Body of pancreas (tissue), 4 donors: ENCODE measurements around the gene ALPI. TPM values are rescaled to one million over a fixed set of nuclear protein-coding genes. Genes with fewer than 3 reads are reported as not detected.

Experiments used
- ATAC-seq: fragments of 150-250 bp; one replicate; pipeline ENCODE4 v1.9.1; 2016
- DNase-seq, 4 donors: peaks; one replicate each; pipeline ENCODE4 v3.0.0-alpha.2; 2019
- H3K27ac ChIP-seq, 4 donors: fragments of 200-600 bp; sonication (generic); 1 replicate in 3 of 4; 2 replicates in 1 of 4; pipeline versions ENCODE4 v1.5.1 to v1.6.1; 2016 to 2019; ENCODE audit warnings: mild to moderate bottlenecking in 1 of 4, mixed read lengths in 1 of 4, moderate library complexity in 1 of 4
- H3K27me3 ChIP-seq, 2 donors: fragments of 200-600 bp; sonication (generic); one replicate each; pipeline ENCODE4 v1.6.0; 2016; ENCODE audit warnings: mild to moderate bottlenecking in 1 of 2
- H3K36me3 ChIP-seq, 2 donors: fragments of 200-600 bp; sonication (generic); replicated peaks in 1 of 2; 2 replicates each; pipeline ENCODE4 v1.5.1; 2016; ENCODE audit warnings: low read depth in 2 of 2; ENCODE audit not compliant: insufficient read depth in 1 of 2
- H3K4me1 ChIP-seq: fragments of 200-600 bp; sonication (generic); one replicate; pipeline ENCODE4 v1.6.0; 2016
- H3K4me3 ChIP-seq, 2 donors: fragments of 200-600 bp; sonication (generic); 1 replicate in 1 of 2; 2 replicates in 1 of 2; pipeline ENCODE4 v1.5.1; 2016 to 2019
- H3K9me3 ChIP-seq, 3 donors: fragments of 200-600 bp; sonication (generic); 1 replicate in 2 of 3; 2 replicates in 1 of 3; pipeline ENCODE4 v1.5.1; 2016
- CTCF ChIP-seq, 7 experiments: fragments of 450-650 bp in 4 of 7; fragments of 200-600 bp in 3 of 7; sonication (generic) in 3 of 7; IDR thresholded peaks; one replicate each; pipeline ENCODE4 v1.5.1; 2016 to 2019; ENCODE audit warnings: antibody characterized with exemption in 7 of 7
- POLR2A ChIP-seq, 3 donors: fragments of 450-650 bp; IDR thresholded peaks; one replicate each; pipeline ENCODE4 v1.6.1; 2016; ENCODE audit warnings: antibody characterized with exemption in 3 of 3, mild to moderate bottlenecking in 2 of 3
- WGBS, 2 donors: methylation state at CpG; one replicate each; pipeline ENCODE4 v1.1.5; 2017; 5-methylcytosine and 5-hydroxymethylcytosine counted together
- intact Hi-C: fragments of 100-400 bp; cut with DNase I; formaldehyde crosslinking; loops from one replicate; pipeline ENCODE4 v1.15.1; 2023
- total RNA-seq, 2 donors: library from RNA; depleted of rRNA; stranded (reverse); fragments of >200 nt; gene quantifications; one replicate each; pipeline ENCODE4 v1.1.0, GENCODE V29; 2016

The ALPI gene
- total RNA-seq, 2 donors from 2014 or later: not detected

GRCh38 chr2:232497348-232497747 is 41.4 kb downstream of the ALPI start:
- DNase-seq (no peak), ATAC-seq (no peak)
- H3K36me3 ChIP-seq: no peaks in the 10 kb centered on the region
- TF ChIP-seq POLR2A (IDR thresholded peaks at IDR 0.05) (no peak), CTCF (IDR thresholded peaks at IDR 0.05) (no peak)
- H3K9me3 ChIP-seq: no peaks in the 10 kb centered on the region
- no peak overlapping the region for H3K4me3 ChIP-seq
- H3K27me3 ChIP-seq: no peaks in the 10 kb centered on the region
- no peak overlapping the region for H3K27ac ChIP-seq
- 83 to 91% methylated on average over 9 to 13 of the region's 13 CpGs for WGBS, 2 donors
- intact Hi-C loops: no loop called here
- H3K4me1 ChIP-seq: peaks cover 14% of the 10 kb centered on the region

DNA sequence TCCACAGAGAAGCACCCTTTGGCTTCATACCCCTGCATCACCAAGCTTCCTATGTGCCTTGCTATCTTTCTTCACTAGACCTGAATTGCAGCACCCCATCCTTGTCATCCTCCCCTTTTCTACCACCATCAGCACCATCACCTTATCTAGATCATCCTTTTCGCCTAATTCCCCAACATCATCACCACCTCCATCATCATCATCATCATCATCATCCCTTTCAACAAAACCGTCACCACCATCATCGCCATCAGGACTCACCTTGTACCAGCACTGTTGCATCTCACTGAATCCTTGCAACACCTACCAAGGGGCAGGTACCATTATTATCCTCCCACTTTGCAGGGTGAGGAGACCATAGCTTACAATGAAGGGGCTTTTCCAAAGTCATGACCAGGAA is 42.5 kb downstream of the ALPI start:
- 86 to 92% methylated on average over 3 of the region's 3 CpGs for WGBS, 2 donors
- H3K36me3 ChIP-seq: no peaks in the 10 kb centered on the region
- no peak for TF ChIP-seq POLR2A (IDR thresholded peaks at IDR 0.05)

GRCh38 chr2:232501331-232501771 is 45.4 kb downstream of the ALPI start:
- H3K9me3 ChIP-seq: no peaks in the 10 kb centered on the region
- DNase-seq (peak; percentile 48 to 70 (median 64)), ATAC-seq (peak; percentile 77)
- H3K4me1 ChIP-seq: peaks cover 22% of the 10 kb centered on the region
- H3K27ac ChIP-seq: peak overlapping the region in 3 of 4 donors; percentile 50 to 73 (median 61)
- no peaks in the 10 kb centered on the region for H3K36me3 ChIP-seq
- intact Hi-C loops: no loop called here
- TF ChIP-seq POLR2A (IDR thresholded peaks at IDR 0.05) (no peak), CTCF (IDR thresholded peaks at IDR 0.05) (no peak)
- peaks cover 0 to 6% of the 10 kb centered on the region in 2 donors for H3K27me3 ChIP-seq
- no peak overlapping the region for H3K4me3 ChIP-seq
- WGBS, 2 donors: 57 to 66% methylated on average over 8 to 9 of the region's 9 CpGs

More for the DNA sequence above, 42.5 kb downstream of the ALPI start:
- no peak overlapping the region for H3K27ac ChIP-seq
- peaks cover 22% of the 10 kb centered on the region for H3K4me1 ChIP-seq
- no peak for DNase-seq
- peaks cover 0 to 3% of the 10 kb centered on the region in 2 donors for H3K27me3 ChIP-seq
- H3K9me3 ChIP-seq: no peaks in the 10 kb centered on the region
- H3K4me3 ChIP-seq: no peak overlapping the region
- ATAC-seq: no peak
- intact Hi-C loops: no loop called here

- H3K4me3 ChIP-seq: no peak overlapping the region
- TF ChIP-seq POLR2A (IDR thresholded peaks at IDR 0.05) (no peak), CTCF (IDR thresholded peaks at IDR 0.05) (no peak)
- no peaks in the 10 kb centered on the region for H3K36me3 ChIP-seq
- peaks cover 22% of the 10 kb centered on the region for H3K4me1 ChIP-seq
- intact Hi-C loops: no loop called here
- peak in 2 of 4 donors; percentile 19 to 36 for DNase-seq
- peak overlapping the region in 3 of 4 donors; percentile 50 to 73 (median 61) for H3K27ac ChIP-seq
- H3K27me3 ChIP-seq: peaks cover 0 to 6% of the 10 kb centered on the region in 2 donors
- WGBS, 2 donors: 38 to 46% methylated on average over 8 to 10 of the region's 10 CpGs
- H3K9me3 ChIP-seq: no peaks in the 10 kb centered on the region
- peak; percentile 21 for ATAC-seq
These were observed 45.9 kb downstream of the ALPI start for GRCh38 chr2:232501794-232502390.

DNA sequence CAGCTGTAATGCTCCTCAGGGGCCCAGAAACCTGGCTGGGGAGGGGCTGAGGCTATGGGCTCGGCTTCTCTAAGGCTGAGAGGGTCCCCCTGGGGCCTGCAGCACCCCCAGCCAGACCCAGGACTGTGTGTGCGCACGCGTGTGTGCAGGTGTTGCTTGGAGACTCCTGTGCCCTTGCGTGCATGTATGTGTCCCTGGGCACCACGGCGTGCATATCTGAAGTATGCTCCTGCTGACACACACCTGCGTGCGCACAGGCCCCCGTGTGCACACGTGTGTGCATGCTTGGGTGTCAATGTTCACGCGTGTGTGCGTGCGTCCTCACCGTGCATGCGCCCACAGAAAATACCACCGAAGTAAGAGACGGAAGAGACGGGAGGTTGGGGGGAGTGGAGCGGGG is 46.6 kb downstream of the ALPI start:
- Histone ChIP-seq H3K9me3 (no peaks in the 10 kb centered on the region), H3K27me3 (peaks cover 0 to 6% of the 10 kb centered on the region in 2 donors), H3K4me1 (peaks cover 22% of the 10 kb centered on the region), H3K4me3 (no peak overlapping the region), H3K27ac (no peak overlapping the region), H3K36me3 (no peaks in the 10 kb centered on the region)
- intact Hi-C loops: no loop called here
- peak in 1 of 4 donors; percentile 23 for DNase-seq
- TF ChIP-seq CTCF (IDR thresholded peaks at IDR 0.05): no peak
- WGBS, 2 donors: 53 to 69% methylated on average over 12 to 14 of the region's 21 CpGs
- no peak for ATAC-seq
